OCI-LY3 (cell line): ENCODE results near the gene LDB3.

ENCODE experiments used
- EZH2phosphoT487 ChIP-seq: fragments of 200-600 bp; shearing (Covaris generic); IDR thresholded peaks from 2 replicates; pipeline ENCODE4 v1.6.1; 2018; ENCODE audit warnings: antibody characterized with exemption, mixed run types, low read depth
- TF ChIP-seq, protein P1 (sequence below): fragments of 200-600, 300-600 bp; sonication (generic); IDR thresholded peaks from 2 replicates; pipeline ENCODE4 v1.5.1; 2014; ENCODE audit warnings: antibody characterized with exemption, low read length, low read depth

DNA sequence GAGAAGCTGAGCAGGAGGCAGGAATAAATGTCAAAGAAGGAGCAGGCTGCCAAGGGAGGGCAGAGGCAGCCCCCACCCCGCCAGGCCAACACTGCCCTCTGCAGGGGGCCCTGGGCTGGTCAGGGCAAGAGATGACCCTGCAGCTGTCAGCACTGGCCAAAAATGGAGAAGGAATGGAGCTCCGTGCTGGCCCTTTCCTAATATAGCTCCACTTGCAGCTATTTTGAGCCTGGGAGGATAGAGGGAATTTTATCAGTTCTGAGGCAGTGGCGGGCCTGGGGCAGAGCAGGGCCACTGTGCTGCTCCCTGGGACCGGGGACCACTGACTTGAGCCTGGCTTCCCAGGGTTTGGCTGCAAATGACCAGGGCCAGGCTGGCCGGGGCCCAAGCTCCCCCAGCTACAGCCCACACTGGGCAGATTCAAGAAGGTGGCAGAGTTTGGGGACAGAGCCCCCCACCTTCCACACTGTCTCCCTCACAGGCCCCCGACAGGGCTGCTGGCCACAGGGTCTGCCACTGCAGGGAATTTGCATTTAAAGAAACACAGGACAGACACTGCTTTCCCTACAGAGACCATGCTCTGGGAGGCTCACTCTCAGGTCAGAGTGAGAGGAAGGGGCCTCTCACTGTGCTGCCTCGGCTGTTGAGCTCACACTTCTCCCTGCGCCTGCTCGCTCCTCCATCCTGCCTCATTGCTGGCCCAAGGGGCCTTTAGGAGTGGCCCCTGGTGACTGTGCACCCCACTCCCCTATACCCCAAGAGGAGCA is 16.2 kb downstream of the LDB3 start:
- TF ChIP-seq, protein P1, sequence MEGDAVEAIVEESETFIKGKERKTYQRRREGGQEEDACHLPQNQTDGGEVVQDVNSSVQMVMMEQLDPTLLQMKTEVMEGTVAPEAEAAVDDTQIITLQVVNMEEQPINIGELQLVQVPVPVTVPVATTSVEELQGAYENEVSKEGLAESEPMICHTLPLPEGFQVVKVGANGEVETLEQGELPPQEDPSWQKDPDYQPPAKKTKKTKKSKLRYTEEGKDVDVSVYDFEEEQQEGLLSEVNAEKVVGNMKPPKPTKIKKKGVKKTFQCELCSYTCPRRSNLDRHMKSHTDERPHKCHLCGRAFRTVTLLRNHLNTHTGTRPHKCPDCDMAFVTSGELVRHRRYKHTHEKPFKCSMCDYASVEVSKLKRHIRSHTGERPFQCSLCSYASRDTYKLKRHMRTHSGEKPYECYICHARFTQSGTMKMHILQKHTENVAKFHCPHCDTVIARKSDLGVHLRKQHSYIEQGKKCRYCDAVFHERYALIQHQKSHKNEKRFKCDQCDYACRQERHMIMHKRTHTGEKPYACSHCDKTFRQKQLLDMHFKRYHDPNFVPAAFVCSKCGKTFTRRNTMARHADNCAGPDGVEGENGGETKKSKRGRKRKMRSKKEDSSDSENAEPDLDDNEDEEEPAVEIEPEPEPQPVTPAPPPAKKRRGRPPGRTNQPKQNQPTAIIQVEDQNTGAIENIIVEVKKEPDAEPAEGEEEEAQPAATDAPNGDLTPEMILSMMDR, result peak; percentile 35
- TF ChIP-seq EZH2phosphoT487, result no peak
